ENCODE results near the gene SLC35F4.

DNA sequence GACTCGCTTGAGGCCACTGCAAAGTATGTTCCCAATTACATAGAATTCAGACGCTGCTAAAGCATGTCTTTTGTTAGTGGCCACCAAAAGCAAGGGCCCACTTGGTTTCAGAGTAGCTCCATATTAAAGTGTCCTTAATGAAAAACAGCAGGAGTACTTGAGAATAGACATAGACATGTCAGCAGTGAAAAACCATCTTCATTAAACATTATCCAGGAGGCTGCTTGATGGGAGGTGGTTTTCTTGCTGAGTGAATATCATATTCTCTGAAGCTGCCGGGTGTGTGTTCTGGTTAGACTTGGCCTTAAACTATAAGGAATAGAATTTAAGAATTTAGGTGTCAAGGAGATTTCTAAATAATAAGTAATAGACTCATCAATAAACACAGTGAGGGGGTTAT lies 292.7 kb downstream of the SLC35F4 start:
- no peak for TF ChIP-seq CTCF (conservative IDR thresholded peaks at IDR 0.05; ENCODE audit: low read length)
- TF ChIP-seq EZH2phosphoT487 (IDR thresholded peaks at IDR 0.05; ENCODE audit: borderline replicate concordance): no peak
